IMR-90 (cell line): Measurements from ENCODE around the gene CADM2. TPM values are rescaled to one million over a fixed set of nuclear protein-coding genes. Genes with fewer than 3 reads are reported as not detected.

Experiments
- ATAC-seq: fragments of 200-7000 bp; cut with Tn5 transposase; 2 replicates; pipeline ENCODE4 v1.9.1; 2020; ENCODE audit warnings: low read depth, mild to moderate bottlenecking, moderate library complexity
- BruUV-seq: library from RNA; stranded (reverse); fragments of 400-500 nt; replicated peaks from 2 replicates; lab custom pipeline; 2021; lab: Mats Ljungman, UMichigan
- CTCF ChIA-PET: fragments of 300-600 bp; formaldehyde crosslinking; extraction: SDS; loops from one replicate; lab custom pipeline; 2021; ENCODE audit warnings: antibody characterized with exemption; lab: Yijun Ruan, JAX
- POLR2A ChIA-PET: fragments of 300-600 bp; sonication (Branson Sonifier 250); formaldehyde crosslinking; loops from one replicate; lab custom pipeline; 2022; ENCODE audit warnings: antibody characterized with exemption; ENCODE audit not compliant: unreplicated experiment; lab: Charles Lee
- DNase-seq: peaks from one replicate; pipeline ENCODE4 v3.0.0; 2013
- H2AFZ ChIP-seq: replicated peaks from 2 replicates; pipeline ENCODE3; 2013; ENCODE audit warnings: low read length, mild to moderate bottlenecking; ENCODE audit not compliant: poor library complexity
- H2AK5ac ChIP-seq: 2 replicates; pipeline ENCODE4 v1.6.1; 2013; ENCODE audit warnings: low read depth, low read length, inconsistent platforms
- H2AK9ac ChIP-seq: replicated peaks from 2 replicates; pipeline ENCODE3; 2013; ENCODE audit warnings: mild to moderate bottlenecking, low read depth, low read length, moderate library complexity; ENCODE audit not compliant: poor library complexity
- H2BK120ac ChIP-seq: 2 replicates; pipeline ENCODE4 v1.6.1; 2013; ENCODE audit warnings: low read depth, low read length, inconsistent platforms
- H2BK15ac ChIP-seq: 3 replicates; pipeline ENCODE4 v1.6.1; 2013; ENCODE audit warnings: low read depth, low read length, inconsistent platforms
- H2BK20ac ChIP-seq: 2 replicates; pipeline ENCODE4 v1.6.1; 2013; ENCODE audit warnings: low read depth, mild to moderate bottlenecking, inconsistent platforms, low read length, moderate library complexity
- H2BK5ac ChIP-seq: 2 replicates; pipeline ENCODE4 v1.6.1; 2013; ENCODE audit warnings: mild to moderate bottlenecking, low read depth, low read length, inconsistent platforms; ENCODE audit not compliant: poor library complexity, severe bottlenecking
- H3K14ac ChIP-seq: replicated peaks from 2 replicates; pipeline ENCODE4 v1.6.1; 2013; ENCODE audit warnings: low read depth, low read length, inconsistent platforms
- H3K18ac ChIP-seq: 2 replicates; pipeline ENCODE4 v1.6.1; 2013; ENCODE audit warnings: low read depth, low read length, control low read depth
- H3K23ac ChIP-seq: 2 replicates; pipeline ENCODE4 v1.6.1; 2013; ENCODE audit warnings: low read depth, low read length, inconsistent platforms
- H3K27ac ChIP-seq: 2 replicates; pipeline ENCODE4 v1.5.1; 2013; ENCODE audit warnings: mild to moderate bottlenecking, control low read depth, low read length; ENCODE audit not compliant: insufficient read depth
- H3K27me3 ChIP-seq: 2 replicates; pipeline ENCODE4 v1.6.1; 2013; ENCODE audit warnings: low read length; ENCODE audit not compliant: control insufficient read depth, insufficient read depth
- H3K36me3 ChIP-seq: 2 replicates; pipeline ENCODE4 v1.6.1; 2013; ENCODE audit warnings: low read length, mixed read lengths; ENCODE audit not compliant: control insufficient read depth, insufficient read depth
- H3K4ac ChIP-seq: 2 replicates; pipeline ENCODE4 v1.6.1; 2013; ENCODE audit warnings: low read depth, low read length, inconsistent platforms
- H3K4me1 ChIP-seq: 2 replicates; pipeline ENCODE4 v1.6.1; 2013; ENCODE audit warnings: low read length, mixed read lengths; ENCODE audit not compliant: control insufficient read depth, insufficient read depth
- H3K4me2 ChIP-seq: 2 replicates; pipeline ENCODE4 v1.6.1; 2013; ENCODE audit warnings: low read depth, mild to moderate bottlenecking, control low read depth, low read length, moderate library complexity
- H3K4me3 ChIP-seq: 2 replicates; pipeline ENCODE4 v1.5.1; 2013; ENCODE audit warnings: low read depth, mild to moderate bottlenecking, control low read depth, low read length, moderate library complexity; ENCODE audit not compliant: insufficient read depth
- H3K56ac ChIP-seq: 2 replicates; pipeline ENCODE4 v1.6.1; 2013; ENCODE audit warnings: low read length, inconsistent platforms; ENCODE audit not compliant: insufficient read depth; ENCODE audit errors: extremely low read depth
- H3K79me1 ChIP-seq, 2 experiments: 2 replicates each; pipeline ENCODE4 v1.6.1; 2013; ENCODE audit warnings: low read length in 2 of 2, inconsistent platforms in 1 of 2, low read depth in 1 of 2
- H3K9ac ChIP-seq: 2 replicates; pipeline ENCODE4 v1.6.1; 2013; ENCODE audit warnings: low read depth, low read length, control low read depth
- H3K9me1 ChIP-seq: 2 replicates; pipeline ENCODE4 v1.6.1; 2013; ENCODE audit warnings: low read length, inconsistent platforms; ENCODE audit not compliant: insufficient read depth
- H3K9me3 ChIP-seq: 2 replicates; pipeline ENCODE4 v1.6.1; 2013; ENCODE audit warnings: low read length; ENCODE audit not compliant: control insufficient read depth, insufficient read depth
- H4K20me1 ChIP-seq: 2 replicates; pipeline ENCODE4 v1.6.1; 2013; ENCODE audit warnings: low read length, inconsistent platforms; ENCODE audit not compliant: insufficient read depth
- H4K5ac ChIP-seq: 2 replicates; pipeline ENCODE4 v1.6.1; 2013; ENCODE audit warnings: mild to moderate bottlenecking, low read depth, low read length, control low read depth
- H4K8ac ChIP-seq, 2 experiments: 2 replicates each; pipeline ENCODE4 v1.6.1; 2013; ENCODE audit warnings: low read depth in 2 of 2, low read length in 2 of 2, control low read depth in 1 of 2, inconsistent platforms in 1 of 2
- H4K91ac ChIP-seq: 2 replicates; pipeline ENCODE4 v1.6.1; 2013; ENCODE audit warnings: low read depth, low read length, inconsistent platforms; ENCODE audit not compliant: insufficient read depth
- BHLHE40 ChIP-seq: fragments of 150-350 bp; IDR thresholded peaks from 2 replicates; pipeline ENCODE4 v1.6.1; 2016; ENCODE audit warnings: mild to moderate bottlenecking, low read depth, low read length
- CEBPB ChIP-seq: IDR thresholded peaks from 2 replicates; pipeline ENCODE4 v1.6.1; 2012; ENCODE audit warnings: low read depth, low read length, improper control_type of control experiment
- FOS ChIP-seq: fragments of 150-350 bp; IDR thresholded peaks from 2 replicates; pipeline ENCODE4 v1.6.1; 2016; ENCODE audit warnings: low read depth, low read length
- MAFK ChIP-seq: IDR thresholded peaks from 2 replicates; pipeline ENCODE4 v1.6.1; 2012; ENCODE audit warnings: low read depth, low read length, improper control_type of control experiment
- POLR2A ChIP-seq: IDR thresholded peaks from 2 replicates; pipeline ENCODE4 v1.6.1; 2012; ENCODE audit warnings: mild to moderate bottlenecking, low read depth, low read length
- SMC3 ChIP-seq: fragments of 150-350 bp; IDR thresholded peaks from 2 replicates; pipeline ENCODE4 v1.6.1; 2016; ENCODE audit warnings: low read depth, mild to moderate bottlenecking, antibody characterized with exemption, low read length, moderate library complexity
- WGBS, 2 experiments: methylation state at CpG; one replicate each; pipeline versions ENCODE4 v1.1.5 to v1.1.7; 2013; ENCODE audit warnings: missing lambda C conversion rate in 2 of 2; ENCODE audit not compliant: insufficient read length in 1 of 2; ENCODE audit errors: extremely low coverage in 2 of 2; 5-methylcytosine and 5-hydroxymethylcytosine counted together
- dilution Hi-C: fragments of 300-500 bp; cut with HindIII; formaldehyde crosslinking; loops from one replicate; pipeline ENCODE4 v1.14.3; 2018; ENCODE audit warnings: low sequenced_read_pairs; ENCODE audit not compliant: unreplicated experiment
- in situ Hi-C: fragments of 300-500 bp; cut with MboI; formaldehyde crosslinking; loops from 3 replicates; pipeline ENCODE4 v1.14.3; 2019; ENCODE audit warnings: low sequenced_read_pairs, inconsistent platforms, mixed read lengths
- intact Hi-C: fragments of 100-400 bp; cut with micrococcal nuclease; formaldehyde crosslinking; loops from 2 replicates; pipeline ENCODE4 v1.10.0; 2022
- polyA plus RNA-seq, 3 experiments: library from polyadenylated mRNA; depleted of rRNA; stranded (reverse); fragments of >200 nt; gene quantifications; 2 replicates each; pipeline ENCODE4 v1.2.3, GENCODE V29; 2012; ENCODE audit warnings: low replicate concordance in 1 of 3
- total RNA-seq: library from RNA; depleted of rRNA; stranded (reverse); fragments of >200 nt; gene quantifications from 2 replicates; pipeline ENCODE4 v1.2.3, GENCODE V29; 2012
- TF ChIP-seq, protein P1 (sequence below): fragments of 150-350 bp; IDR thresholded peaks from 2 replicates; pipeline ENCODE4 v1.6.1; 2017; ENCODE audit warnings: mild to moderate bottlenecking, antibody characterized with exemption, low read length, low read depth

CADM2 gene
- total and polyA plus RNA-seq, 2 of the 4 experiments (the other 2 are of a cell fraction): not detected

DNA sequence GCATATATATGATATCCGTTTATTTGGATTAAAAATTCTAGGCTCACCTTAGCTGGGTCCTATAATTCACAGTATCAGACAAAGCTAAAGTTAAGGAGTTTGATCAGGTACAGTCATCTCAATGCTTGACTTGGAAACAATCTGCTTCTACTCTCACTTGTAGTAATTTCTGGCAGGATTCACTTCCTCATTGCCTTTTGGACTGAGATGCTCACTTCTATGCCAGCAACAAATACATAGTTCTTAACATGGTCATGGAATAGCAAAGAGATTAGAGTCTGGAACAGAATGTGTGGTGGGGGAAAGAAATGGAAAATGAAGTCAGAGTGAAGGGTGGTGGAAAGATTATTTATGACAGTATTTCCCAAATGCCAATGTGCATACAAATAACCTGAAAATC lies 693.6 kb downstream of the CADM2 start:
- no peak overlapping the region for H3K4me3 ChIP-seq
- no peak for DNase-seq
- no TSS peak for BruUV-seq
- no peak overlapping the region for H4K8ac ChIP-seq
- no peaks in the 10 kb centered on the region for H4K20me1 ChIP-seq
- no peak overlapping the region for H3K4me2 ChIP-seq
- H2BK15ac ChIP-seq: no peak overlapping the region
- no peak overlapping the region for H3K23ac ChIP-seq
- no peak overlapping the region for H3K9ac ChIP-seq
- no peak overlapping the region for H3K14ac ChIP-seq
- no peaks in the 10 kb centered on the region for H3K9me3 ChIP-seq
- in situ Hi-C loops (no loop called here), intact Hi-C loops (no loop called here), dilution Hi-C loops (no loop called here)
- ChIA-PET POLR2A (no interaction called here), CTCF (no interaction called here)
- H4K91ac ChIP-seq: no peak overlapping the region
- no peak for ATAC-seq
- no peak overlapping the region for H2BK5ac ChIP-seq
- H2BK120ac ChIP-seq: no peak overlapping the region
- no peaks in the 10 kb centered on the region for H3K9me1 ChIP-seq
- no peak overlapping the region for H4K5ac ChIP-seq
- H3K4ac ChIP-seq: no peak overlapping the region
- no peak overlapping the region for H2AK5ac ChIP-seq
- no peak overlapping the region for H2AK9ac ChIP-seq
- H3K56ac ChIP-seq: no peak overlapping the region
- H2BK20ac ChIP-seq: no peak overlapping the region
- no peaks in the 10 kb centered on the region for H3K27me3 ChIP-seq
- no peak overlapping the region for H3K18ac ChIP-seq
- no peaks in the 10 kb centered on the region for H3K36me3 ChIP-seq
- no peaks in the 10 kb centered on the region for H3K79me1 ChIP-seq
- WGBS, 2 experiments: no CpG with 5 or more reads among the region's 1 CpG
- no peak overlapping the region for H3K27ac ChIP-seq
- no peaks in the 10 kb centered on the region for H3K4me1 ChIP-seq
- H2AFZ ChIP-seq: no peak overlapping the region
- TF ChIP-seq BHLHE40 (no peak), MAFK (no peak), CEBPB (no peak), FOS (no peak), SMC3 (no peak), POLR2A (no peak)
- TF ChIP-seq, protein P1, sequence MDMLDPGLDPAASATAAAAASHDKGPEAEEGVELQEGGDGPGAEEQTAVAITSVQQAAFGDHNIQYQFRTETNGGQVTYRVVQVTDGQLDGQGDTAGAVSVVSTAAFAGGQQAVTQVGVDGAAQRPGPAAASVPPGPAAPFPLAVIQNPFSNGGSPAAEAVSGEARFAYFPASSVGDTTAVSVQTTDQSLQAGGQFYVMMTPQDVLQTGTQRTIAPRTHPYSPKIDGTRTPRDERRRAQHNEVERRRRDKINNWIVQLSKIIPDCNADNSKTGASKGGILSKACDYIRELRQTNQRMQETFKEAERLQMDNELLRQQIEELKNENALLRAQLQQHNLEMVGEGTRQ: no peak
